ENCODE measurements around the gene COL4A2. TPM values are rescaled to one million over a fixed set of nuclear protein-coding genes. Genes with fewer than 3 reads are reported as not detected.

COL4A2 gene
- total and polyA plus RNA-seq, 2 donors: 465 to 488 TPM

- Histone ChIP-seq H3K27ac (ENCODE audit: low read depth) (no peak overlapping the region), H3K36me3 (ENCODE audit: insufficient read depth) (no peaks in the 10 kb centered on the region), H3K4me3 (ENCODE audit: low read depth, low read length) (no peak overlapping the region), H3K4me1 (ENCODE audit: insufficient read depth) (no peaks in the 10 kb centered on the region)
- 42% methylated on average over 4 of the region's 4 CpGs for WGBS
- no peak for DNase-seq (ENCODE audit: extremely low spot score)
These were observed 202.4 kb downstream of the COL4A2 start for GRCh38 chr13:110509478-110509926.

DNA sequence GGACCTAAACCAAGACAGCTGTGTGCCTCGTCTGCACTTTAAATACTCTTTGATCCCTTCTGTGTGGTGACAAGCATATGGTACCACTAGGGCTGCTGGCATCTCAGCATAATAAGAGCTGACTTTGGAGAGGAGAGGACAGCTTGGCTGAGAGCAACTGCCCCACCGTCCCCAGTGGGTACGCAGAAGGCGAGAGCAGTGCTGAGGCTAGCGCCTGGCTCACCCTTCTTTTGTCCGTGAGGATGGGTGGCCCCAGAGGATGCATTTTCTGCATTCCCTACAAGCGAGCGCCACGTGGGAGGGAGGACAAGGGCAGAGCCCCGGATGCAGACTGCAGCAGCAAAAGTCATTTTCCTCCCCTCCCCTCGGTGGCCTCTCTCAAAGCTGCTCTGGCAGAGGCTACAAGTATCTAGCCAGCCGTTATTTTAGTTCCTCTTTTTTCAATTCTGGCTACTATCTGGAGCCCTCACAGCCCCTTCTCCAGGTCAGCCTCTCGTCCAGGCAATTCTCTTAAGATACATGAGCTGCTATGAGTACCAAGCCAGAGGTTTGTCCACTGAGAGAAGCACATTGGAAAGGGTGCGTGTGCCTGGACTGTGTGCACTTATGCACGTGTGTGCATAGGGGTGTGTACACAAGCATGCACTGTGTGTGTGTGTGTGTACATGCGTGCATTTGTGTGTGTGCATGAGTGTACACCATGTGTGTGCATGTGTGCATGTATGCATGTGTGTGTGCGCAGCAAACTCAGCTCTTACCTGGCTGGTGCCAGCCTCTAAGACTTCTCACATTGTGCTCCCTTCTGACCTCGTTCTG lies 203.1 kb downstream of the COL4A2 start:
- no peaks in the 10 kb centered on the region for H3K36me3 ChIP-seq (ENCODE audit: insufficient read depth)
- no peak overlapping the region for H3K4me3 ChIP-seq (ENCODE audit: low read depth, low read length)
- H3K4me1 ChIP-seq (ENCODE audit: insufficient read depth): no peaks in the 10 kb centered on the region
- no peak for DNase-seq (ENCODE audit: extremely low spot score)
- WGBS: 51% methylated on average over 18 of the region's 18 CpGs
- H3K27ac ChIP-seq (ENCODE audit: low read depth): no peak overlapping the region

GRCh38 chr13:110511509-110512181 lies 204.6 kb downstream of the COL4A2 start:
- no peak overlapping the region for H3K4me3 ChIP-seq (ENCODE audit: low read depth, low read length)
- no peaks in the 10 kb centered on the region for H3K36me3 ChIP-seq (ENCODE audit: insufficient read depth)
- WGBS: 93% methylated on average over 31 of the region's 31 CpGs
- DNase-seq (ENCODE audit: extremely low spot score): no peak
- H3K4me1 ChIP-seq (ENCODE audit: insufficient read depth): no peaks in the 10 kb centered on the region
- H3K27ac ChIP-seq (ENCODE audit: low read depth): no peak overlapping the region

DNA sequence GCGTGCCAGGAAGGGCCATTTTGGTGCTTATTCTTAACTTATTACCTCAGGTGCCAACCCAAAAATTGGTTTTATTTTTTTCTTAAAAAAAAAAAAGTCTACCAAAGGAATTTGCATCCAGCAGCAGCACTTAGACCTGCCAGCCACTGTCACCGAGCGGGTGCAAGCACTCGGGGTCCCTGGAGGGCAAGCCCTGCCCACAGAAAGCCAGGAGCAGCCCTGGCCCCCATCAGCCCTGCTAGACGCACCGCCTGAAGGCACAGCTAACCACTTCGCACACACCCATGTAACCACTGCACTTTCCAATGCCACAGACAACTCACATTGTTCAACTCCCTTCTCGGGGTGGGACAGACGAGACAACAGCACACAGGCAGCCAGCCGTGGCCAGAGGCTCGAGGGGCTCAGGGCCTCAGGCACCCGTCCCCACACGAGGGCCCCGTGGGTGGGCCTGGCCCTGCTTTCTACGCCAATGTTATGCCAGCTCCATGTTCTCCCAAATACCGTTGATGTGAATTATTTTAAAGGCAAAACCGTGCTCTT lies 205.2 kb downstream of the COL4A2 start:
- H3K4me1 ChIP-seq (ENCODE audit: insufficient read depth): no peaks in the 10 kb centered on the region
- peak overlapping the region; percentile 27 for H3K27ac ChIP-seq (ENCODE audit: low read depth)
- WGBS: 89% methylated on average over 17 of the region's 17 CpGs
- no peaks in the 10 kb centered on the region for H3K36me3 ChIP-seq (ENCODE audit: insufficient read depth)
- no peak overlapping the region for H3K4me3 ChIP-seq (ENCODE audit: low read depth, low read length)
- DNase-seq (ENCODE audit: extremely low spot score): no peak

GRCh38 chr13:110516500-110516899 lies 209.4 kb downstream of the COL4A2 start:
- Histone ChIP-seq H3K27ac (ENCODE audit: low read depth) (no peak overlapping the region), H3K4me1 (ENCODE audit: insufficient read depth) (no peaks in the 10 kb centered on the region), H3K4me3 (ENCODE audit: low read depth, low read length) (no peak overlapping the region), H3K36me3 (ENCODE audit: insufficient read depth) (no peaks in the 10 kb centered on the region)
- WGBS: 83% methylated on average over 12 of the region's 12 CpGs
- DNase-seq (ENCODE audit: extremely low spot score): no peak

DNA sequence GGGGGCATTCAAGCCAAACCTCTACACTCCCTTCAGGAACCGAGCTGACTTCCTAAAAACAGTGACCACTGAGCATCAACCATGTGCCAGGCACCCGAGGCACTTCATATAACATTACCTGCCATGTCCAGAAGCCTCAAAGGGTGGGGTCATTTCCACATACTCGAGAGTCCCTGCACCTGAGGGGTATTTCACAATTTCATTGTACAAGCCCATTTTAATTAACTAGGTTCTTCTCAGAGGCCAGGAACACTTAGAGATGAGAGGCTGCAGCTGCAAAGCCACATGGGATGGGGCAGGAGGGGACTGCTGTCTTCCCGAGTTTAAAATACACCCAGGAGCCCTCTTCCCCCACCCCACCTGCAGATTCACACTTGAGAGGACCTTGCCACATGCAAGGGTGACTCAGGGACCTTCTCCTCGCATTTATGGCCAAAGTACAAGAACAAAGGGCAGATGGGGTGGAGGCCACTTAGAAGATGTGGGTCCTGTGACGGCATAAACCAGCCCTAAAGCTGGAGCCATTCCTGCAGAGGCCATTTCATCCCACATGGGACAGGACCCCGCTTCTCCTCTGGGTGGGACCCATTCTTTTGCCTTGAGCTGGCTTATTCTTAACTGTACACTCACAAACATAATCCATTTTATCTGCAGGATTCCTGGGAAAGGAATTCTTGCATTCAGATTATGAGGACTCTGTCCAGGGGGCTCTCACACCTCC lies 210.6 kb downstream of the COL4A2 start:
- Histone ChIP-seq H3K27ac (ENCODE audit: low read depth) (no peak overlapping the region), H3K36me3 (ENCODE audit: insufficient read depth) (no peaks in the 10 kb centered on the region), H3K4me3 (ENCODE audit: low read depth, low read length) (no peak overlapping the region), H3K4me1 (ENCODE audit: insufficient read depth) (no peaks in the 10 kb centered on the region)
- no peak for DNase-seq (ENCODE audit: extremely low spot score)
- WGBS: 62% methylated on average over 7 of the region's 7 CpGs

- Histone ChIP-seq H3K4me3 (ENCODE audit: low read depth, low read length) (no peak overlapping the region), H3K27ac (ENCODE audit: low read depth) (no peak overlapping the region), H3K36me3 (ENCODE audit: insufficient read depth) (no peaks in the 10 kb centered on the region), H3K4me1 (ENCODE audit: insufficient read depth) (no peaks in the 10 kb centered on the region)
- WGBS: 63% methylated on average over 8 of the region's 8 CpGs
- DNase-seq (ENCODE audit: extremely low spot score): no peak
These were observed 211.1 kb downstream of the COL4A2 start for GRCh38 chr13:110518226-110518525.

DNA sequence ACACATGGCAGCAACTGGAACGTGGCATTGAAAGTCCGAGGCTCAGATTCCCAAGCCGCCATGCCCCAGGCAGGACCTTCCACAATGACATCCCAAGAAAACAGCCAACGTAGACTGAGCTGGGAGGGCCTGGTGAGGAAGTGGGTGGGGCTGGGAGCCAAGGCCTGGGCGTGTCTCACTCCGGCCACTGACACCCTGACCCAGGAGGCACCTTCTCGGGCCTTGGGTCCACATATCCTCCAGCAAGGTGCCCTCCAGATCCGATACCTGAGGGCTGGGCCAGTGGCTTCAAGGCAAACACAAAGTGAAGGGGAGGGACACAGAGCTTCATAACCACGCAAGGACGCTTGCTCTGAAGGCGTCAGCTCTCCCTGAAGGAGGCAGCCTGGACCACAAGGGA lies 211.5 kb downstream of the COL4A2 start:
- WGBS: 85% methylated on average over 11 of the region's 11 CpGs
- H3K36me3 ChIP-seq (ENCODE audit: insufficient read depth): no peaks in the 10 kb centered on the region
- no peak overlapping the region for H3K27ac ChIP-seq (ENCODE audit: low read depth)
- DNase-seq (ENCODE audit: extremely low spot score): no peak
- no peaks in the 10 kb centered on the region for H3K4me1 ChIP-seq (ENCODE audit: insufficient read depth)
- H3K4me3 ChIP-seq (ENCODE audit: low read depth, low read length): no peak overlapping the region

- no peak overlapping the region for H3K4me3 ChIP-seq (ENCODE audit: low read depth, low read length)
- no peaks in the 10 kb centered on the region for H3K36me3 ChIP-seq (ENCODE audit: insufficient read depth)
- no peak overlapping the region for H3K27ac ChIP-seq (ENCODE audit: low read depth)
- WGBS: 96% methylated on average over 16 of the region's 16 CpGs
- H3K4me1 ChIP-seq (ENCODE audit: insufficient read depth): no peaks in the 10 kb centered on the region
- no peak for DNase-seq (ENCODE audit: extremely low spot score)
These were observed 212.0 kb downstream of the COL4A2 start for GRCh38 chr13:110519046-110519445.

DNA sequence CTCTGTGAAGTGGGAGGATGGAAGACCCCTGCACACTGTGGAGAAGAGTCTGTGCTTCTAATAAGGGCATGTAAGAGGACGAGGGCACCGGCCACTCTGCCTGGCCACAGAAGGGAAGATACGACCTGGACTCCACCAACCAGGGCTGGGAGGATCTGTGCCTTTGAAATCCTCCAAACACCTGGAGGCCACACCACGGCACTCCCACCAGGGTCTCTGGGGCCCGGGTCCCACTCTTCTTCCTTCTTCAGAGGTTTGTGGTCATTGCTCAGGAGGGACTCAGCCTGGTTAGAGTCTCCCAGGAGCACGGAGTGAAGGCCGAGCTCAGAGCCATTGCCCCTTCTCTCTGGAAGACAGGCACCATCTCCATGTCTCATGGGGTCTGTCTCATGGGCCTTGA lies 212.4 kb downstream of the COL4A2 start:
- no peaks in the 10 kb centered on the region for H3K4me1 ChIP-seq (ENCODE audit: insufficient read depth)
- no peak for DNase-seq (ENCODE audit: extremely low spot score)
- no peak overlapping the region for H3K27ac ChIP-seq (ENCODE audit: low read depth)
- 95% methylated on average over 7 of the region's 7 CpGs for WGBS
- H3K4me3 ChIP-seq (ENCODE audit: low read depth, low read length): no peak overlapping the region
- H3K36me3 ChIP-seq (ENCODE audit: insufficient read depth): no peaks in the 10 kb centered on the region

DNA sequence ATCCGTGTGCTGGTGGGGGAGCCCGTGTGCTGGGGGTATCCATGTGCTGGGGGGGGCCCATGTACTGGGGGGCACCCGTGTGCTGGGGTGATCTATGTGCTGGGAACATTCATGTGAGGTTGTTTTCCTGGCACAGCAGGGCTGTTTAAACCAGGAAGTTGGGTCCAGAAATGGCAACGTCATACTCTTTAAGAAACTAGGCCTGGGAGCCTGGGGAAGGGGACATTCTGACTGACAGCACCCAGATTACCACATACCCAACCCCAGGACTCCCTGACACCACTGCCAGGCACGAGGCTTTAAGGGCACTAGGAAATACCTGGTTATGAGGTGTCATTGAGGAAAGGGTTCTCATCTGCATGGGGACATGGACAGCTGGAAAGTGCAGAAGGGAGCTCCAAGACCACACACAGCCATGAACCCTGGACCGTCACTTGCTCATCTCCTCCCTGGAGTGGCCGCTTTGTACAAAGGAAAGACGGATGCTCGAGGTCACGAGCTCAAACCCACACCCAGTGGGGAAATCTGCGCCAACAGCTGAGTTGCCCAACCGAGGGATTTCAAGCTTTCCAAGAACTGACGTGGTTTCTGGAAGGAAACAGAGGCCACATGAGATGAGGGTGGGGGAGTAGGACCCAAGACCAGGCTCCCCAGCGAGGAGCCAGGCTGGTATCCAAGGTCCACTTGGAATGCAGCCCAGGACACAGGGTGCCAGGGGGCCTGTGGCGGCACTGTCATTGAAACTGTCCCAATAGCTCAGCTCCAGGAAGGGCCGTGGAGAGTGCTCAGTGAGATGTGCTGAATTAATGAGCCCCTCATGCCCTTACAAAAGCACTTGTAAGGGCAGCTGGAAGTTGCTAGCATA lies 213.6 kb downstream of the COL4A2 start:
- DNase-seq (ENCODE audit: extremely low spot score): no peak
- Histone ChIP-seq H3K4me1 (ENCODE audit: insufficient read depth) (no peaks in the 10 kb centered on the region), H3K36me3 (ENCODE audit: insufficient read depth) (no peaks in the 10 kb centered on the region), H3K27ac (ENCODE audit: low read depth) (no peak overlapping the region), H3K4me3 (ENCODE audit: low read depth, low read length) (no peak overlapping the region)
- WGBS: 61% methylated on average over 16 of the region's 16 CpGs

- DNase-seq (ENCODE audit: extremely low spot score): no peak
- Histone ChIP-seq H3K36me3 (ENCODE audit: insufficient read depth) (no peaks in the 10 kb centered on the region), H3K4me3 (ENCODE audit: low read depth, low read length) (no peak overlapping the region), H3K4me1 (ENCODE audit: insufficient read depth) (no peaks in the 10 kb centered on the region), H3K27ac (ENCODE audit: low read depth) (no peak overlapping the region)
- WGBS: 86% methylated on average over 10 of the region's 10 CpGs
These were observed 214.2 kb downstream of the COL4A2 start for GRCh38 chr13:110521296-110521680.

- H3K4me1 ChIP-seq (ENCODE audit: insufficient read depth): no peaks in the 10 kb centered on the region
- H3K27ac ChIP-seq (ENCODE audit: low read depth): no peak overlapping the region
- H3K36me3 ChIP-seq (ENCODE audit: insufficient read depth): no peaks in the 10 kb centered on the region
- 88% methylated on average over 7 of the region's 7 CpGs for WGBS
- no peak overlapping the region for H3K4me3 ChIP-seq (ENCODE audit: low read depth, low read length)
- no peak for DNase-seq (ENCODE audit: extremely low spot score)
These were observed 214.9 kb downstream of the COL4A2 start for GRCh38 chr13:110521946-110522345.

All from urinary bladder (tissue), 4 donors.